Activated CD8-positive, alpha-beta memory T cell treated with anti-CD3 and anti-CD28 coated beads, Interleukin-2, amount 50 U/mL, for 48 hours (primary cell): ENCODE measurements around the gene MMS22L.

ENCODE experiments used
- DNase-seq: peaks from one replicate; pipeline ENCODE4 v3.0.0-alpha.2; 2020

MMS22L gene

DNA sequence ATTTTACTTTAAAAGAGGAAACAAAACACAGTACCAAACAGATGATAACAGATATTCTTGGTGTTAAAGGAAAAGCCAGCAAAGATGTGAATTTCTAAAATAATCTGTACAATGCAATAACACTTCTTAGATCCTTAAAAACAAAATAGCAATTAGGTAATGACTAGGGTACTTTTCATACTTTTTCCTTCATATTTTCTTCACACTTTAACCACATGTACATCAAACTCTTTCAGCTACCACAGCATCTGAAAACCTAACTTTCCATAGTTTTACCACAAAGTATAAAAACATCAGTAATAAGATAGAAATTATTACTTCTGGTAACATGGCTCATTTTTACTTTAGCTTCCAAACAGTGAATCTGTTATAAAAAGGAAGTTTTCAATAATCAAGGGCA, 141.3 kb downstream of the MMS22L start:
- DNase-seq = no peak

DNA sequence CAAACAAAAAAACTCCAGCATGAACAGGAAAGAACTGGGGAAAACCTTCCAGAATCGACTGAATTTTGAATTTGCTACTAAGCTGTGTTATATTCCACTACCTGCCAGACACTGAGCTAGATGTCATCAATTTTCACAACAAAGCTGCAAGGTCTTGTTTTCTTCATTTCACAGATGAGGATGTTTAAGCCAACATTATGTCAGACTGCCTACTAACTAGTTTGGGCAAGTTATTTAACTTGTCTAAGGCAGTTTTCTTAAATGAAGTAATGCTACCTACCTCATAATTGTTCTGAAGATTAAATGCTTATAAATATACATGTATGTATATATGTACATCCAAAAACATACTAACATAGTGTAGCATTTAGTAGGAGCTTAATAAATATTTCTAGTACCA, 144.4 kb downstream of the MMS22L start:
- DNase-seq = no peak

GRCh38 chr6:97136626-97137358, 146.2 kb downstream of the MMS22L start:
- no peak for DNase-seq

- no peak for DNase-seq
Measured at GRCh38 chr6:97133067-97133466, 149.9 kb downstream of the MMS22L start.

DNA sequence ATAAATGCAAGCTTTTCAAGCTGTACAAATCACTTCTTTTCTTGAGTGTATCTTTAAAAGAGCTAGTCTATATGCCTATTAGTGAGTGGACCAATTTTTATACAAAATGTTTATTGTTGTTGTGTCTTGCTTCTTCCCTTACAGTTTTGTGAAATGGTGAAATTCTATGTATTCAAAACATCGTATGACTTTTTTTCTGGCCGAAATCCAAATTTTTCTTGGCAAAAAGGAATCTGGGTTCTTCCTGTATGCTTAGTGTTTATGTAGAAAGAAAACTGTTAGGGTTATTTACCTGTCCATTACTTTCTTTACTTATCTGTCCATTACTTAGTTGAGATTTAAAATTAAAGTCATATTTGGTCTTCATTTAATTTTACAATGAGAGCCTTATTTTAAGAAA, 153.9 kb downstream of the MMS22L start:
- DNase-seq = no peak

DNA sequence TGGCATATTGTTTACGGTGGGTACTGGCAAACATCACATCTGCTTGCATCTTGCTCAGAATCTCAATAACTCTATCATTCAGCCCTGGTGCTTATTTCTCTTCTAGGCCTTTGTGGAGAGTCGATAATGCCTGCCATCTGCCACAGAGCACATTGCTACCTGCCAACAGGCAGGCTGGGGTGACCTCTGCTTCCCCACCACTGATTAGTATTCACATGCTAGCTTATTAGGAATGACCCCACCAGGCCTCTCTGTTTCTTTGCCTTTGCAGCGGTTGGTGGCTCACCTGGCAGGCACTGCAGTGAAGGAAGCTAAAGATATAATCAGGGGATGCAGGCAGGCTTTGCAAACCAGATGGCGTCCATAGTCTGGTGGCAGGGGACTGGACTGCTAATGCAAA, 154.5 kb downstream of the MMS22L start:
- DNase-seq = no peak

DNA sequence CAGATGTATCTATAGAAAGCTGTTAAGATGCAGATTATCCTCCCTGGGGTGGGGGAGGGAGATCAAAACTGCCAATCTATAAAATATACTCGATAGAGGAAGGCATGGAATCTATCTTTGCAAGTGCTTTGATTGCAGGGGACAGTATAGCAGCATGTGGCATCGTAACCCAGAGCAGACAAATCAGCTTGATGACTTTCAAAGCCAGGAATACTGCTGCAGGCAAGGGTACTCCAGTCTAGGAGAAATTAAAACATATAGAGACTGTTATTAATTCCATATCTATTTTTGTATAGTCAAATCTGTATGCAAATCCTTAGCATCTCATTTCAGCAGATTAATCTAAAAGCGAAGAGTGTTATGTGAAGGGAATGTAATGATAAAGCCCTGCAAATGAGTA, 159.4 kb downstream of the MMS22L start:
- DNase-seq = no peak

- DNase-seq = no peak
Measured at GRCh38 chr6:97123112-97123511, 159.9 kb downstream of the MMS22L start.

DNA sequence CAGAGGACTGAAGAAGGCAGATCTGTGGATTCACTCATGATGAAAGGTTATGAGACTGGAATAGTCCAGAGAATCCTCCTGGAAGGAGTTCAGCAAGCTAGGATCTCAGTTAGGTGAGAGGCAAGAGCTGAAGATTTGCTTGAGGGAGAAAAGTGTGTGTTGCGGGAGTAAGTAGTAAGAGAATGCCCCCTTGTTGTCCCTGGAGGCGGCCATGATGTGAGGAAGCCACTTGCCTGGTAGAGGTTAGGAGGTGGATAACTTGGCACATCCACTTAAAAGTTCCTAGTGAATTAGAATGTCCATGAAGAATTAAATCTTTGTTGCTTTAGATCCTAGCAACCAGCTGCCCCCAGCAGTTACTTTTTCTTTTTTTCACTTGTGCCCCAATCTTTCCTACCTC, 162.5 kb downstream of the MMS22L start:
- DNase-seq = no peak

DNA sequence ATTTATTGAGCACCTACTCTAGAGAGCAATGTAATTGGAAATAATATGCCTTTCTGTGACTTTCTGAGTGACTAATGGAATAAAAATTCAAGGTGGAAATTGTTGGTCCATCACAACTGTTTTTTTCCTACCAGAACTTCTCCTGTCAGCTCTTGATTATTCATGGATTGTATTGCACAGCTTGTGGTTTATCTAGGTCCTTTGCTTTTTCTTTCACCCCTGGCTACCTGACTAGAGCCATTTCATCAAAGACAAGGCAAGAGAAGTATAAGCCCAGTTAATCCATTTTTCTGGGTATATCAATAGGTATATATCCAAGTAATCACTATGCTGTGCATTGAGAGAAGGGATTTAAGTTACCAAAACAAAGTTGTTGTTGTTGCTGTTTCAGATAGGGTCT, 168.4 kb downstream of the MMS22L start:
- DNase-seq = no peak

DNA sequence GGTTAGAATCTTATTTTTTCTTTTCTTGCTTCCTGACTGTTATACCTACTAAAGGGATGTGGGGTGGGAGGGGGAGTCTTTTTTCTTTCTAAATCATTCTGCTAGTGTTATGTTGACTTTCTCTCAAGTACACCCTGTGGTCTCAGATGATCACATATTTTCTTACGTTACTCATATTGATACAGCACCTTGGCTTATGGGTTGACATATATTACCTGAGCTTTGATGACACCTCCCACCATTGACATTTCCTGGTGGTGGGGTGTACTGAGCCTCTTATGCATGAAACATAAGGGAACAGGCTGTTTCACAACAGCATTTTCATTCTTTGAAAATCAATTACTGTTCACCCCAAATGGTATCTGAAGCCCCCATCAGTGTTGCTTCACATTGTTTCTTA, 169.8 kb downstream of the MMS22L start:
- no peak for DNase-seq

- no peak for DNase-seq
Measured at GRCh38 chr6:97111243-97111642, 171.8 kb downstream of the MMS22L start.

DNA sequence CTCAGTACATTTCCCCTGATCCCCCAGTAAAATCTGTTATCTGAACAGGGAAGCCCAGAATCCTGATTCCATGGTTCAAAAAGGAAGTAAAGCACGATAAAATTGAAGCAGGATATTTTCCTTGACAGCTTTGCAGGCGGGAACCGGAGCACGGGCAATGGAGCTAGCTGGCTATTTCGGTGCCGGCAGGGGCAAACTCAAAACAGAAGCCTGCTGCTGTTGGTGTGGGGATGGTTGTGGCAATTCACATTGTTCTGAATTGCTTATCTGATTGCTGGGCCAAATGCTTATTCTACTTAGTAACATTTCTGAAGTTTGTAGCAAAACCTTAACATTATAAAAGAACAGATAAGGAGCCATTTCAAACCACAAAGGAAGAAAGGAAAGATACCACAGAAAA, 172.4 kb downstream of the MMS22L start:
- DNase-seq = no peak

GRCh38 chr6:97110149-97110548, 172.9 kb downstream of the MMS22L start:
- DNase-seq = no peak

GRCh38 chr6:97109444-97109843, 173.6 kb downstream of the MMS22L start:
- DNase-seq = no peak

DNA sequence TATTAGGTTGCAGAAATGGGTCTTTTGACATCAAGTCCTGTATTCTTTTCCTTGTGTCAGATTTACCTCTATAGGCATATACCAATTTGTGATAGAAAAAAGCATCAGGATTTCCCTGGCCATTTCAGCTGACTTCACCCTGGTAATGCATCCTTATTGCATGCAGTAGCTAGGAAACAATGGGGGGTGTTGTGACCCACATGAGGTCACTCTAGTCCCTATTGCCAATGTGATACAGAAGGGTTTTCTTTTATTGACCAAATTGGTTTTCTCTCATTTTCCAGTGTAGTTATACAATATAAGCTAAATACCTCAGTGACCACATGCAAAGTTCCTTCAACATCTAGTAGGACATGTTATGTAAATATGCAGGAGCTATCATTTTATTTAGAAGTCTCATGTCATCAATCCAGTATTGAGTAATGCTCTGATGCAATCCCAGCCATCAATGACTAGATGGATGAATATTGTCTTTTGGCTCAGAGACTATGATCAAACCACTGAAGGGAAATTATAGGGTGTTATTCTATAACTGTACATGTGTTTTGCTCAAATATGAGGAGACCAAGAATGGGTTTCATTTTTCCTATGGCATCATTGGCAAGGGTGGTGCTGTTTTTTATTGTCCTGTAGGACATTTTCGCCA, 180.7 kb downstream of the MMS22L start:
- DNase-seq = no peak

GRCh38 chr6:97100696-97101095, 182.3 kb downstream of the MMS22L start:
- no peak for DNase-seq

- DNase-seq = no peak
Measured at GRCh38 chr6:97097068-97098047, 185.7 kb downstream of the MMS22L start.

DNA sequence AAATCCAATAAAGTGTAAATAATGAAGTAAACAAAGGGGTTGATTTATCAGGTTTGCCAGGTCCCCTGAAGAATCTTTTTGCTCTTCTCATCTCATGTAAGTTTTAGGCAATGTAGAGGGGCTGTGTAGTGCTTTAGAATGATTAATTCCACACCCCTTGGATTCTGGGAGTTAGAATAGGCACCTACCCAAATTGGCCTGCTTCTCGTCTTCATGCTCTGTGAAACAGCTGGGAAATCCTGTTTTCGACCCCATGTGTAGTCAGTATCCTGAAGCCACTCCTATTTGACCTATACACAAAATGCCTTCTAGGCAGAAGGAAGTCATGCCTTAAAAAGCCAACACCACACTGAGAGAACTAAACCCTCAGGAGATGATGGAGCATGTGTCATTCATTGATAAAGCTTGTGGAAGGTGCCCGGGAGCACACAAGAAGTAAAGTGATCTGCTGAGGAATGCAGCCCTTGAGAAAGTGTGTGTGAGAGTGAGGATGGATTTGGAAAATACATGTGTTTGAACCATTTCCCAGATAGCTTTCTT, 187.6 kb downstream of the MMS22L start:
- no peak for DNase-seq

DNA sequence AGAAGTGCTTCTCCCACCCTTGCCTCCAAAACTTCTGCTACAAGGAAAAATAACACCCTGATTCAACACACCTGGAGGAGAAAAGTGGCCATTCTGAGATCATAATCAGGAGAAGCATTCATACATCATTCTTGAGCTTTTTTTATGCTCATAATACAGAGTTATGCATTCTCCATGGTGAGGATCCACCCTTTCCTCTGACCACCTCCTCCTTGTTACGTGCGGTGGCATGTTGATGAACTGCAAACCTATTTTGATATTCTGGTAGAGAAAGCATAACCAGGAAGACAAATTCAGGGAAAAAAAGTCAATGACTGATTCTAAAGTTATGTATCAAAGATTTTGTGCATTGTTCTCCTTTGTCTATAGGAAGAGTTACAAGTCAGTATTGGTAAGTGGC, 188.6 kb downstream of the MMS22L start:
- no peak for DNase-seq

DNA sequence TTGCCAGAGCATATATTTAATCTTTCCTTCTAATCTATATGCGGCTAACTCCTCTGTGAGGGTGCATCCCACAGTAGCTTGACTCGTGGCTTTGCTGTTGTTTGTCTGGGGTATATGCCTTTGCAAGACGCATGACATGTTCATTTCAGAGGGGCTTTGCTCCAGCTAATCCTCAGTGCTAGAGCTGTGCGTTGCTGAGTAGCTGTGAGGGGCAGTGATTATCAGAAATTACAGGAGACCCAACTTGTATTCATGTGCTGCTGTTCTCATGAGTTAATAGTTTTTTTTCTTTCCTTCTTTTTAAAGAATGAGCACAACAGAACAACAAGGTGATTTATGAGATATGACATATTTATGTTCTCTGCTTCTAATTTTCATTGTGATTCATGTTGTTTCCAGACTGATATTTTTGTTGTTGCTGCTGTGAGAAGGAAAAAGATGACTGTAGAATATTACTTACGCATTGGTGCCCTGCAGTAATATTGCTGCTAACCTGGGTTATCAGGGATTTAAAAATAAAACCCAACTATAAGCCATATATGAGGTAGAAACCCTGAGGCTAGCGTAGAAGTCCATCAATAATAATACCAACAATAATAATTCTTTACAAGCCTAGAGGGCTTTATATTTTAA, 190.2 kb downstream of the MMS22L start:
- DNase-seq = no peak
